ENCODE data around the gene RNLS.

The RNLS gene

GRCh38 chr10:88377510-88377909 is 205.6 kb downstream of the RNLS start:
- H3K4me3 ChIP-seq (ENCODE audit: low read length), result no peak overlapping the region
- no peak for DNase-seq (ENCODE audit: low read depth)
- no peak for TF ChIP-seq CTCF (conservative IDR thresholded peaks at IDR 0.05; ENCODE audit: low read length)

GRCh38 chr10:88374392-88375175 is 208.5 kb downstream of the RNLS start:
- DNase-seq (ENCODE audit: low read depth), result no peak

GRCh38 chr10:88372881-88373592 is 210.1 kb downstream of the RNLS start:
- no peak overlapping the region for H3K4me3 ChIP-seq (ENCODE audit: low read length)
- no peak for TF ChIP-seq CTCF (conservative IDR thresholded peaks at IDR 0.05; ENCODE audit: low read length)
- DNase-seq (ENCODE audit: low read depth), result no peak

More at GRCh38 chr10:88374392-88375175, 208.5 kb downstream of the RNLS start:
- H3K4me3 ChIP-seq (ENCODE audit: low read length), result no peak overlapping the region
- no peak for TF ChIP-seq CTCF (conservative IDR thresholded peaks at IDR 0.05; ENCODE audit: low read length)

GRCh38 chr10:88372051-88372715 is 210.9 kb downstream of the RNLS start:
- DNase-seq (ENCODE audit: low read depth), result no peak
- TF ChIP-seq CTCF (conservative IDR thresholded peaks at IDR 0.05; ENCODE audit: low read length), result no peak
- H3K4me3 ChIP-seq (ENCODE audit: low read length), result no peak overlapping the region

DNA sequence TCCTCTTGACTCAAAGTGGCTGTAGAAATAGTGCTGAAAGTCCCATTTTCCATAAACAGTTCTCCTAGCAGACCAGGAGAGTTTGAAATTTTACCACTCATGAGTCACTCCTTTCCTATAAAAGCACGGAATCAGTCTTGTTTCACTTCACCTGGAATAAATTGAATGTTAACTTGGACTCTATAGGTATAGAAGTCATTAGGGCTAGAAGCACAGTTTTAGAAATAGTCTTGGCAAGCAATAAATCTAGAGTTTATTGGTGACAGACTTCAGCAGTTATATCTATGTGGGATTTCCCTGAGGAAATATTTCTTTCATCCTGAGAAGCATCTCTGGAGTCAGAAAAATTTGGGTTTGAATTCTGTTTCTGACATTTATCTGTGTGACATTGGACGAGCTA is 212.4 kb downstream of the RNLS start:
- H3K4me3 ChIP-seq (ENCODE audit: low read length), result no peak overlapping the region
- TF ChIP-seq CTCF (conservative IDR thresholded peaks at IDR 0.05; ENCODE audit: low read length), result no peak
- no peak for DNase-seq (ENCODE audit: low read depth)

DNA sequence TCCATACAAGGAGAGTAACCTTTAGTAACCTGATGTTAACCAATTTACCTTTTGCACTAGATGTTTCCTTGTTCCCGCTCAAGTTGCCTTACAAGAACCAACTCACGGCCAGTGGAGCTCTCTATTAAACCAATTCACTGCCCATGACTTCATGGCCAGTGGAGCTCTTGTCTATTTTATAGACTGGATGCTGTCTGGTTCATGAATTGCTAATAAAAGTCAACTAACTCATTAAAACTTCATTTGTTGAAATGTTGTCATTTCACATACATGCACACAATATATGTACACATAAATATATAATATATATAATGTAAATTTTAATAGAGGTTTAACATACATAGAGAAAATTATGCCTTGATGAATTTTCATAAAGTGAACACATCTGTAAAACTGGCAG is 216.3 kb downstream of the RNLS start:
- TF ChIP-seq CTCF (conservative IDR thresholded peaks at IDR 0.05; ENCODE audit: low read length), result no peak
- no peak overlapping the region for H3K4me3 ChIP-seq (ENCODE audit: low read length)
- no peak for DNase-seq (ENCODE audit: low read depth)
